SK-N-SH (cell line): ENCODE data around the gene HOXC13. TPM values are rescaled to one million over a fixed set of nuclear protein-coding genes. Genes with fewer than 3 reads are reported as not detected.

Experiments
- CTCF ChIA-PET: fragments of 300-600, 350-600 bp; formaldehyde crosslinking; extraction: SDS; loops from one replicate; lab custom pipeline; 2021; lab: Yijun Ruan, JAX
- POLR2A ChIA-PET: fragments of 350-600 bp; sonication (Branson Sonifier 250); formaldehyde crosslinking; extraction: SDS; loops from one replicate; lab custom pipeline; 2020; ENCODE audit warnings: antibody characterized with exemption, inconsistent platforms; lab: Yijun Ruan, JAX
- DNase-seq: peaks from one replicate; pipeline ENCODE4 v3.0.0; 2012
- H2AFZ ChIP-seq: fragments of 200-600 bp; sonication (generic); 2 replicates; pipeline ENCODE4 v1.8.1; 2016; ENCODE audit warnings: antibody characterized with exemption, mild to moderate bottlenecking, low read depth
- H3F3A ChIP-seq: fragments of 200-600 bp; sonication (generic); replicated peaks from 2 replicates; pipeline ENCODE3; 2016; ENCODE audit warnings: antibody characterized with exemption, mild to moderate bottlenecking; ENCODE audit not compliant: insufficient read depth
- H3K27ac ChIP-seq, 2 experiments: fragments of 200-500 bp in 1 of 2; fragments of 200-600 bp in 1 of 2; sonication (Bioruptor generic) in 1 of 2; sonication (generic), shearing (Covaris generic) in 1 of 2; 2 replicates each; pipeline versions ENCODE4 v1.5.1 to v1.6.1; 2014 to 2016; ENCODE audit warnings: low read depth in 2 of 2, inconsistent platforms in 1 of 2, low read length in 1 of 2, mild to moderate bottlenecking in 1 of 2, mixed read lengths in 1 of 2
- H3K27me3 ChIP-seq: fragments of 200-600 bp; sonication (generic), shearing (Covaris generic); 2 replicates; pipeline ENCODE4 v1.6.1; 2016; ENCODE audit warnings: mixed run types; ENCODE audit not compliant: insufficient read depth
- H3K36me3 ChIP-seq, 2 experiments: fragments of 200-500 bp in 1 of 2; fragments of 200-600 bp in 1 of 2; sonication (Bioruptor generic) in 1 of 2; sonication (generic) in 1 of 2; replicated peaks in 1 of 2; 2 replicates each; pipeline versions ENCODE3 to v1.5.1; 2014 to 2016; ENCODE audit warnings: low read length in 1 of 2, mild to moderate bottlenecking in 1 of 2; ENCODE audit not compliant: insufficient read depth in 2 of 2, control insufficient read depth in 1 of 2
- H3K4me1 ChIP-seq, 2 experiments: fragments of 200-500 bp in 1 of 2; fragments of 200-600 bp in 1 of 2; sonication (Bioruptor generic) in 1 of 2; sonication (generic), shearing (Covaris generic) in 1 of 2; 2 replicates each; pipeline versions ENCODE4 v1.5.1 to v1.6.1; 2014 to 2016; ENCODE audit warnings: low read depth in 1 of 2, low read length in 1 of 2, mixed run types in 1 of 2; ENCODE audit not compliant: insufficient read depth in 2 of 2, control insufficient read depth in 1 of 2
- H3K4me2 ChIP-seq: fragments of 200-600 bp; sonication (generic), shearing (Covaris generic); 2 replicates; pipeline ENCODE4 v1.6.1; 2017; ENCODE audit warnings: mixed run types
- H3K4me3 ChIP-seq, 2 experiments: fragments of 200-500 bp in 1 of 2; fragments of 200-600 bp in 1 of 2; sonication (Bioruptor generic) in 1 of 2; sonication (generic), shearing (Covaris generic) in 1 of 2; 2 replicates each; pipeline versions ENCODE4 v1.5.1 to v1.8.1; 2014 to 2016; ENCODE audit warnings: low read depth in 2 of 2, inconsistent platforms in 1 of 2, low read length in 1 of 2, mild to moderate bottlenecking in 1 of 2, mixed read lengths in 1 of 2, moderate library complexity in 1 of 2
- H3K79me2 ChIP-seq: fragments of 200-600 bp; sonication (generic); 2 replicates; pipeline ENCODE4 v1.8.1; 2017; ENCODE audit warnings: mild to moderate bottlenecking; ENCODE audit not compliant: insufficient read depth
- H3K9ac ChIP-seq: fragments of 200-600 bp; sonication (generic); 2 replicates; pipeline ENCODE4 v1.6.1; 2017; ENCODE audit warnings: mixed run types
- H3K9me2 ChIP-seq: fragments of 200-600 bp; sonication (generic); 2 replicates; pipeline ENCODE4 v1.6.1; 2017; ENCODE audit warnings: mixed run types
- H3K9me3 ChIP-seq: fragments of 200-600 bp; sonication (generic); 2 replicates; pipeline ENCODE4 v1.6.1; 2017; ENCODE audit warnings: mixed run types, mild to moderate bottlenecking, moderate library complexity
- H4K20me1 ChIP-seq: fragments of 200-600 bp; sonication (generic); 2 replicates; pipeline ENCODE4 v1.6.1; 2017; ENCODE audit warnings: mild to moderate bottlenecking, mixed run types; ENCODE audit not compliant: insufficient read depth
- CTCF ChIP-seq: fragments of 200-600 bp; sonication (generic); IDR thresholded peaks from 2 replicates; pipeline ENCODE4 v1.6.1; 2017; ENCODE audit warnings: antibody characterized with exemption, mild to moderate bottlenecking, moderate library complexity
- ELF1 ChIP-seq: IDR thresholded peaks from 2 replicates; pipeline ENCODE4 v1.4.0; 2012
- EP300 ChIP-seq, 2 experiments: IDR thresholded peaks; 2 replicates each; pipeline versions ENCODE4 v1.4.0 to v1.6.1; 2012; ENCODE audit warnings: borderline replicate concordance in 1 of 2, low read depth in 1 of 2, low read length in 1 of 2
- EZH2phosphoT487 ChIP-seq: fragments of 200-600 bp; sonication (generic); IDR thresholded peaks from 2 replicates; pipeline ENCODE4 v1.6.1; 2017; ENCODE audit warnings: low read depth, mixed run types, mild to moderate bottlenecking, antibody characterized with exemption, moderate library complexity, borderline replicate concordance
- JUND ChIP-seq: IDR thresholded peaks from 2 replicates; pipeline ENCODE4 v1.4.0; 2012
- MAX ChIP-seq: IDR thresholded peaks from 2 replicates; pipeline ENCODE4 v1.4.0; 2012; ENCODE audit warnings: low read depth
- MEF2A ChIP-seq: IDR thresholded peaks from 2 replicates; pipeline ENCODE4 v1.4.0; 2012; ENCODE audit warnings: low read depth, borderline replicate concordance
- MXI1 ChIP-seq: IDR thresholded peaks from 2 replicates; pipeline ENCODE4 v1.6.1; 2012; ENCODE audit warnings: mild to moderate bottlenecking, low read depth, low read length, improper control_type of control experiment
- NFIC ChIP-seq: IDR thresholded peaks from 2 replicates; pipeline ENCODE4 v1.4.0; 2012; ENCODE audit warnings: borderline replicate concordance
- POLR2AphosphoS5 ChIP-seq: IDR thresholded peaks from 2 replicates; pipeline ENCODE4 v1.6.1; 2012; ENCODE audit warnings: low read depth, low read length
- RAD21 ChIP-seq: IDR thresholded peaks from 2 replicates; pipeline ENCODE4 v1.6.1; 2012; ENCODE audit warnings: mild to moderate bottlenecking, low read length
- RFX5 ChIP-seq: IDR thresholded peaks from 2 replicates; pipeline ENCODE4 v1.6.1; 2012; ENCODE audit warnings: mild to moderate bottlenecking, improper control_type of control experiment, low read length
- RXRA ChIP-seq: IDR thresholded peaks from 2 replicates; pipeline ENCODE4 v1.4.0; 2012; ENCODE audit warnings: low read depth, mild to moderate bottlenecking, borderline replicate concordance
- SIN3A ChIP-seq: IDR thresholded peaks from 2 replicates; pipeline ENCODE4 v1.6.1; 2012; ENCODE audit warnings: low read depth, mild to moderate bottlenecking, low read length, moderate library complexity, borderline replicate concordance
- TEAD4 ChIP-seq: IDR thresholded peaks from 2 replicates; pipeline ENCODE4 v1.4.0; 2012; ENCODE audit warnings: mild to moderate bottlenecking, borderline replicate concordance; ENCODE audit not compliant: insufficient read depth
- USF2 ChIP-seq: fragments of 150-350 bp; IDR thresholded peaks from 2 replicates; pipeline ENCODE4 v1.6.1; 2017; ENCODE audit warnings: antibody characterized with exemption, low read length, low read depth, borderline replicate concordance
- WGBS: methylation state at CpG from one replicate; pipeline ENCODE4 v1.1.6; 2017; ENCODE audit warnings: low lambda C conversion rate; 5-methylcytosine and 5-hydroxymethylcytosine counted together
- polyA plus RNA-seq, 3 experiments: library from polyadenylated mRNA; depleted of rRNA; stranded (reverse); fragments of >200 nt; gene quantifications; 2 replicates each; pipeline ENCODE4 v1.2.3, GENCODE V29; 2012
- TF ChIP-seq, protein P1 (sequence below): IDR thresholded peaks from 2 replicates; pipeline ENCODE4 v1.6.1; 2012; ENCODE audit warnings: mild to moderate bottlenecking, low read depth, low read length, moderate library complexity

The HOXC13 gene
- polyA plus RNA-seq, 1 of the 3 experiments (the other 2 are of a cell fraction) = not detected

GRCh38 chr12:53982648-53983567, 44.3 kb downstream of the HOXC13 start:
- no peaks in the 10 kb centered on the region for H3K9me2 ChIP-seq
- POLR2A ChIA-PET = no interaction called here
- no peaks in the 10 kb centered on the region for H3F3A ChIP-seq
- no peak for TF ChIP-seq POLR2AphosphoS5
- TF ChIP-seq MAX = no peak
- TF ChIP-seq MXI1 = no peak
- no peak for TF ChIP-seq SIN3A
- TF ChIP-seq EZH2phosphoT487 = no peak; the same call in 1 of the 2 replicates
- TF ChIP-seq NFIC = no peak
- no peak for TF ChIP-seq MEF2A
- no peak for TF ChIP-seq USF2
- no peak for TF ChIP-seq TEAD4
- no peak for TF ChIP-seq ELF1
- H3K36me3 ChIP-seq = no peaks in the 10 kb centered on the region
- CTCF ChIA-PET = interaction anchor here (0.6 kb wide), 1 partner anchor 223 kb away, joined by 3 read pairs; no protein-coding TSS in a partner anchor
- no peak for DNase-seq
- H3K4me3 ChIP-seq = no peak overlapping the region
- 25% methylated on average over 26 of the region's 26 CpGs for WGBS
- no peak overlapping the region for H2AFZ ChIP-seq
- H3K4me2 ChIP-seq = no peak overlapping the region
- no peaks in the 10 kb centered on the region for H3K79me2 ChIP-seq
- no peaks in the 10 kb centered on the region for H4K20me1 ChIP-seq
- H3K27me3 ChIP-seq = peaks cover 93% of the 10 kb centered on the region
- H3K9ac ChIP-seq = no peak overlapping the region
- H3K9me3 ChIP-seq = no peaks in the 10 kb centered on the region
- H3K4me1 ChIP-seq = peaks cover 0 to 12% of the 10 kb centered on the region in 2 experiments; a peak in 2 of 4 replicates
- no peak overlapping the region for H3K27ac ChIP-seq

DNA sequence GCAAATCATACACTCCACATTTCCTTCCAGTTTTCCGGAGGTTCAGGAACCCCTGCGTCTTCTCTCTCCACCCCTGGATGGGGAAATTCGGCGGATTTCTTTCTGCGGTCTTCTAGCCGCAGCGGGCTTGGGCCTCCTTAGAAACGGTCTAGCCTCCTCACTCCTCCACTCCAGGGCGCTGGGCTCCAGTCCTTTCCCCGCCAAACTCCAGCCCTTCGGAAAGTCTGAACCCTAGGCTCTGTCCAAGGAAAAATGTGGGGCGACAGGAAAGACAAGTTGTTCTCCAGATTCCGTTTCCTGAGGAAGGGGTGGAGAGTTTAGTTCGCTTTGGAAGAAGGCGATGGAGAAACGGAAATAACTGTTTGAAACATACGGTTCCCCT, 44.9 kb downstream of the HOXC13 start:
- no peak overlapping the region for H3K27ac ChIP-seq
- no peak overlapping the region for H3K4me2 ChIP-seq
- H3K9me2 ChIP-seq = no peaks in the 10 kb centered on the region
- TF ChIP-seq MAX (no peak), MXI1 (no peak), CTCF (no peak), ELF1 (no peak), EP300 (IDR thresholded peaks at IDR 0.05; ENCODE audit: borderline replicate concordance in 1 of 2, low read depth in 1 of 2, low read length in 1 of 2) (no peak), JUND (no peak), RXRA (no peak), RFX5 (no peak), SIN3A (no peak), RAD21 (no peak)
- TF ChIP-seq, protein P1, sequence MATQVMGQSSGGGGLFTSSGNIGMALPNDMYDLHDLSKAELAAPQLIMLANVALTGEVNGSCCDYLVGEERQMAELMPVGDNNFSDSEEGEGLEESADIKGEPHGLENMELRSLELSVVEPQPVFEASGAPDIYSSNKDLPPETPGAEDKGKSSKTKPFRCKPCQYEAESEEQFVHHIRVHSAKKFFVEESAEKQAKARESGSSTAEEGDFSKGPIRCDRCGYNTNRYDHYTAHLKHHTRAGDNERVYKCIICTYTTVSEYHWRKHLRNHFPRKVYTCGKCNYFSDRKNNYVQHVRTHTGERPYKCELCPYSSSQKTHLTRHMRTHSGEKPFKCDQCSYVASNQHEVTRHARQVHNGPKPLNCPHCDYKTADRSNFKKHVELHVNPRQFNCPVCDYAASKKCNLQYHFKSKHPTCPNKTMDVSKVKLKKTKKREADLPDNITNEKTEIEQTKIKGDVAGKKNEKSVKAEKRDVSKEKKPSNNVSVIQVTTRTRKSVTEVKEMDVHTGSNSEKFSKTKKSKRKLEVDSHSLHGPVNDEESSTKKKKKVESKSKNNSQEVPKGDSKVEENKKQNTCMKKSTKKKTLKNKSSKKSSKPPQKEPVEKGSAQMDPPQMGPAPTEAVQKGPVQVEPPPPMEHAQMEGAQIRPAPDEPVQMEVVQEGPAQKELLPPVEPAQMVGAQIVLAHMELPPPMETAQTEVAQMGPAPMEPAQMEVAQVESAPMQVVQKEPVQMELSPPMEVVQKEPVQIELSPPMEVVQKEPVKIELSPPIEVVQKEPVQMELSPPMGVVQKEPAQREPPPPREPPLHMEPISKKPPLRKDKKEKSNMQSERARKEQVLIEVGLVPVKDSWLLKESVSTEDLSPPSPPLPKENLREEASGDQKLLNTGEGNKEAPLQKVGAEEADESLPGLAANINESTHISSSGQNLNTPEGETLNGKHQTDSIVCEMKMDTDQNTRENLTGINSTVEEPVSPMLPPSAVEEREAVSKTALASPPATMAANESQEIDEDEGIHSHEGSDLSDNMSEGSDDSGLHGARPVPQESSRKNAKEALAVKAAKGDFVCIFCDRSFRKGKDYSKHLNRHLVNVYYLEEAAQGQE = no peak
- CTCF ChIA-PET = interaction anchor here (1.7 to 12.8 kb wide), 7 partner anchors 11 to 232 kb away, joined by 3 to 194 read pairs (median 134); partner anchors contain the start of genes HOTAIR, HOXC11 and HOXC9
- 38% methylated on average over 17 of the region's 17 CpGs for WGBS
- no peaks in the 10 kb centered on the region for H4K20me1 ChIP-seq
- no peak overlapping the region for H3K9ac ChIP-seq
- no peaks in the 10 kb centered on the region for H3K9me3 ChIP-seq
- POLR2A ChIA-PET = no interaction called here
- H3F3A ChIP-seq = no peaks in the 10 kb centered on the region
- no peaks in the 10 kb centered on the region for H3K36me3 ChIP-seq
- DNase-seq = no peak
- H3K27me3 ChIP-seq = peaks cover 95% of the 10 kb centered on the region
- no peak overlapping the region for H2AFZ ChIP-seq
- H3K4me1 ChIP-seq = peaks cover 0 to 12% of the 10 kb centered on the region in 2 experiments; a peak in 2 of 4 replicates
- H3K4me3 ChIP-seq = no peak overlapping the region
- no peaks in the 10 kb centered on the region for H3K79me2 ChIP-seq
